Measurements from ENCODE around the gene ZNF670. TPM values are rescaled to one million over a fixed set of nuclear protein-coding genes. Genes with fewer than 3 reads are reported as not detected.
"Not testable (repeated sequence)": the region's sequence is repeated elsewhere in the genome, so short reads cannot be mapped to it uniquely, and the experiment has no call there.

ZNF670 gene
- total RNA-seq (2014; rRNA removed; shearing (Covaris generic)), result 8.8 and 9.8 TPM in 2 replicates

DNA sequence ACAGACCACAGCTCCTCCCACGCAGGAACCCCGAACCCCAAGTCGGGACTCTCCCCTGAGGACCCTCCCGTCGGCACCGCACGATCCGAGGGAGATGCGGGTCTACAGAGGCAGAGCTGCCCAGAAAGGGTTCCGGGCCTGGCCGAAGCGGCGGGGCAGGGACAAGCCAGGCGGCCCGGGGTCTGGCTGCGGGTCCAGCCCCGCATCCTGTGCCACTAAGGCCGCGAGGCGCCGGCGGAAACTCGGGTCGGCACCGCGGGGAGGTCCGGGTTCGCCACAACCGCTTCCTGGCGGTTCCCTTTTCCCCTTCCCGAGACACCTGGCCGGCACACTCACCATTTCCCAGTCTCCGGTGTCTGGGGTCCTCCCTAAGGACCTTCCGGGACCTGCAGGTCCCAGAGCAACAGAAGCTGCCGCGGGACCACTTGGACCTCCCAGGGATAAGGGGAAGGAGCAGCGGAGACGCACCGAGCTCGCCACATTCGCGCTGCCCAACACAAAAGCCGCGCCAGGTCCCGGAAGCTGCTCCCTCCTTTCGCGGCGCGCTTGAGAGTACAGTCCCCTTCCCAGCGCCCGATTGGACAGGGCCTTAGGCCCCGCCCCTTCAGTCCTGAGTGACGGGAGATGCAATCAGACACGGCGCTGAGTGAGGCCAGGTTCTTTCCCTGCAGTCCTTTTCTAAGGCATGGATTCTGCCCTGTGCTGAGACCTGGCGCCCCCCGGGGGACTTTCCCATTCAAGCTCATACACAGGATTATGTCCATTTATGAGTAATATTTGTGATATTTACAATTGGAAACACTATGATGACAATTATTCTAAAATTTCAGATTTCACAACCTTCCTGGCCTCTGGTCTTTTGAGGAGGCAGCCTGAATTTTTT lies at the start of gene ZNF670:
Gene ZNF670, minus strand, starts transcription at position 554 of the 883 bp plus-strand sequence. Its CDS starts 215 bp downstream, at position 339.
- peak; percentile 96 for DNase-seq (ENCODE audit: low spot score)

DNA sequence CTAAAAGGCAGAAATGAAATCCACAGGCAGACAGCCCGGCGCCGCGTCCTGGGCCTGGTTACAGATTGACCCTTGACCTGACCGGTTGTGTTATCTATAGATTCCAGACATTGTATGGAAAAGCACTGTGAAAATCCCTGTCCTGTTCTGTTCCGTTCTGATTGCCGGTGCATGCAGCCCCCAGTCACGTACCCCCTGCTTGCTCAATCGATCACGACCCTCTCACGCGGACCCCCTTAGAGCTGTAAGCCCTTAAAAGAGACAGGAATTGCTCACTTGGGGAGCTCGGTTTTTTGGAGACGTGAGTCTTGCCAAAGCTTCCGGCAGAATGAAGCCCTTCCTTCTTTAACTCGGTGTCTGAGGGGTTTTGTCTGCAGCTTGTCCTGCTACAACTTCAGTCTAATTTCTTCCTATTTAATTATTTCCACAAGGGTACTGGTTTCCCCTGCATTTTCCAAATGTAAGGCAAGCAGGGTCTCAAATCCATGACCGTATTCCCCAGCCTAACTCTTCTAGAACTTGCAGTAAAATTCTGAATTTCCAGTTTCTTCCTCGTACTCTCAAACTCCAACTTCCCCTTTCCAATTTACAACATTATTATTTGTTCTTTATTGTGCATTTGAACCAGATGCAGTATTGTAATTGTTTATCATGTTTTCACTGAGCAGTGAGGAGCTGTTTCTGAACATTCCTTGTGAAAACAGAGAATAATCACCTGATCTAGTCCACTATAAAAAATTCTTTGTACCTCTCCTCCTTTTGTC lies 49.1 kb upstream of the ZNF670 start:
- DNase-seq (ENCODE audit: low spot score), result not testable (repeated sequence)

DNA sequence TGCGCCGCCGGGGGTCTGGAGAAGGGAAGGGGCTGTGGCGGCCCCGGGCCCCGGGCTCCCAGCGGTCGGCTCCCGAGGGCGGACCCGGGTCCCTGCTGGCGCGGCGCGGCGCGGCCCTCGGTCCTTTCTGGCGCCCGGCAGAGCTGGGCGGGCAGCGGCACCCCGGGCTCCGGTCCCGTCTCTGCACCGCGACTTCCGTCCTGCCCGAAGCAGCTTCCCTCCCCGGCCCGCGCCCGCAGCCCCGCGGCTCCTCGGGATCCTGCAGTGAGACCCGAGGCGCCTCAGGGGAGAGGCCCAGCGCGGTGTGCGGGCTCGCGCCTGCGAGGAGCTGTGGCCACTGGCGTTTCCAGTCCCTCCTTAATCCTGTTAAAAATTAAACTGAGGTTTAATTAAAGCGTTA lies 48.0 kb upstream of the ZNF670 start:
- not testable (repeated sequence) for DNase-seq (ENCODE audit: low spot score)

DNA sequence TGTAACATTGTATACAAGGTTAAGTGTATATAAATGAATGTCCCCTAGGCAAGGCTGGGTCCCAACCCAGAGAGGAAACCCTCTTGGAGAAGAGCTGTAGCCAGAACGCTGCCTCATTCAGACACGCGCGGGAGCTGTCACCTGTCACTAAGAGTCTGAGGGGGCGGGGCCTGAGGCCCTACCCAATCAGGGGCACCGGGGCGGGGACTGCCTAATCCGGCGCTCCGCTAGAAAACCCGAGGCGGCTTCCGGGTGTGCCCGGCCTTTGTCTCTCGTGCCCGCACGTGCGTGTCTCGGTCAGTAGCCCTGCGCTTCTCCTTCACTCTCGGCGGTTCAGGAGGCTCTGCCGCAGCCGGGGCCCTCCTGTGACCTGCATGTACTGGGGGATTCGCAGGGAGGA lies 47.6 kb upstream of the ZNF670 start:
- not testable (repeated sequence) for DNase-seq (ENCODE audit: low spot score)

DNA sequence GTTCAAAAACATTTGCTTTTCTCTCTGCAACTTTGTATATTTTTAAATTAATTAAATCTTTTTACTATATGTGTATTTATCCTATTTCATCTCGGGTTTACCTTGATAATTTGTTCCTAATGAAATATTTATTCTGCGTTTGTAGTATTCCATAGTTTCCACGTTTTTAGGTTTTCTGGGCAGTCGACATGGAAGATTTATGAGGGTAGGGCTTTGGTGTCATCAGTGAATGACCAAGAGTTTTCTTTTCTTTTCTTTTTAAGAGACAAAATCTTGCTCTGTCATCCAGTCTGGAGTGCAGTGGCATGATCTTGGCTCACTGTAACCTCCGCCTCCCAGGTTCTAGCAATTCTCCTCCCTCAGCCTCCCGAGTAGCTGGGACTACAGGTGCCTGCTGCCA lies 42.8 kb upstream of the ZNF670 start:
- DNase-seq (ENCODE audit: low spot score), result no peak

DNA sequence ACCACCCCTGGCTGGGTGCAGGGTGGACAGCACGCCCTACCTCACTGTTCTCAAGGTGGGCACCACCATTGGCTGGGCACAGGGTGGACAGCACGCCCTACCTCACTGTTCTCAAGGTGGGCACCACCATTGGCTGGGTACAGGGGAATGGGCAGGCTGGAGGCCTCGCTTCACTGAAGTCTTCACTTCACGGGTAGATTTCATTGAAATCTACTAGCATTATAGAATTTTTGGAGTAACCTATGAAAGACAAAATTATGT lies 41.7 kb upstream of the ZNF670 start:
- not testable (repeated sequence) for DNase-seq (ENCODE audit: low spot score)

DNA sequence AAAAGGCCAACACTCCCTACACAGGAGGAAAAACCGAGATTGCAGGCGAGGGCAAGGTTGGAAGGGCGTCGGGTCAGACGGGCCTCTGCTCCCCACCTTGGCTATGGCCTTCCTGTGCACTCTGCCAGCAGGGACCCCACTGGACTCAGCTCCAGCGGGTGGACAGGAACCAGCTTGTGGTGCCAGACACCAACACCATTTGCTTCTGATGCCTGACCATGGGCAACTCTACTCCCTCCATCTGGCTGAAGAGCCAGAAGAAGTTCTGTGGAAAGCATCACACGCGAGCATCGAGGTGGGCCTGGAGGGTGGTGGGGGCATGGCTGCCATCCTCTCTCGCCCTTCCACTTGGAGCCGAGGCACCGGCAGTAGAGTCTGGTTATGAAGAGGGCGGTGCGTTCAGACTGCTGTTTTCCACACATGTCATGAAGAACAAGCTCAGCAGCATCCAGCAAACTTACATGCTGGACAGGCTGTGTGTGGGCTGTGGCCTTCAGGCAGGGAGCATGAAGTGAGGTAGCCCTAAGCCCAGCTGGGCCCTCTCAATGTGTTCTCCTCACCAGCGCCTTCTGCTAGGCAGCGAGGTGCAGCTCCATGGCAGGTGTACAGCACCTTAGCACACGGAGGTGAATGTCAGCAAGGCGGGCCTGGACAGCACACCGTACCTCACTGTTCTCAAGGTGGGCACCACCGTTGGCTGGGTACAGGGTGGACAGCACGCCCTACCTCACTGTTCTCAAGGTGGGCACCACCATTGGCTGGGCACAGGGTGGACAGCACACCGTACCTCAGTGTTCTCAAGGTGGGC lies 41.2 kb upstream of the ZNF670 start:
- DNase-seq (ENCODE audit: low spot score), result no peak

DNA sequence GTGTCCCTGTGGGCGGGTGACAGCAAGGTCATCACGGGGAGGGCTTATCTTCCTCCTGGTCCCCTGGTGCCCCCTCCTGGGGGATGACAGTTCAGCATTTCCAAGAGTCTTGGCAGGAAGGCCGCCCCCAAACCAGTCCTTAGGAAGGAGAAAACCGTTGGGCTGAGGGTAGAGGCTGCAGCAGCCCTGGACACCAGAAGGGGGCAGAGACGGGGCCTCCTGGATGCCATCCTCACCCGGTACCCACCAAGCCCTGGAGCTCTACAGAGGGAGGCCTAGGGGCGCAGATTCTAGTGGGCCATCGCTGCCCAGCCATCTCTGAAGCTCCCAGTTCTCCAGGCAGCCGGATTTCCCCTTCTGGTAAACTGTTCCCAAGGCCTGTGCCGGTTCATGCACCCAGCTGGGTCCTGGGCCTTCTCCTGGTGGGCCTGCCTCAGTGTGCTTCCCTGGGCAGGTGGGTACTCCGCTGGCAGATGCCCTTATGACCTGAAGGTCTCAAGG lies 40.4 kb upstream of the ZNF670 start:
- no peak for DNase-seq (ENCODE audit: low spot score)

DNA sequence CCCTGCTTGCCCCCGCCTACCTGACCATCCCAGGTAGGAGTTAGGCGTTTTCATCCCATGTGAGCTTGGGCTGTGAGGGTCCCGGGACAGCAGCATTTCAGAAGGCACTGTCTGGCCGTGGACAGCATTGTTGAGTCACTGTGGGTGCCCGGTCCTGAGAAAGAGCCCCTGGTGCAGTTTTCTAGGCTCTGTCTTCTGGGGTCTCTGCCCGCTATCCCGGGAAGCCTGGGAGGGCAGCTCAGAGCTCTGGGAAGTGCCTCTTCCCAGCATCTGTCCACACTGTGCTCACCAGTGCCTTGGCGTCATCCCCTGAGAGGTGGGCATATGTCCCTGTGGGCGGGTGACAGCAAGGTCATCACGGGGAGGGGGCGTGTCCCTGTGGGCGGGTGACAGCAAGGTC lies 36.9 kb upstream of the ZNF670 start:
- no peak for DNase-seq (ENCODE audit: low spot score)

DNA sequence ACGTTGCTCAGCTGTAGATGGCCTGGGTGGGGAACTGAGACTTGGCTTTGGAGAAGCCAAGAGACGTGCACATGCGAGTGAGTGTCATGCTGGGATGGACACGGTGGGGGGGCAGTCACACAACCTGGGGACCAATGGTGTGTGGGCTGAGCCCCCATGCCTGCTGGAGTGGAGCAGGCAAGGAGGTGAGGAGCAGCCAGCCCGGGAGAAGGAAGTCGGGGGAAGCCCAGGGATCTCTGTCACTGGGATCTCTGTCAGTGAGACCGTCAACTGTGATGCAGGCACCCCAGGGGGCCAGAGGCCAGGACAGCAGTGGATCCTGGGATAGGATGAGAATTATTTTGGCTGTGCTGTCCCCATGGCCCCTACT lies 36.5 kb upstream of the ZNF670 start:
- no peak for DNase-seq (ENCODE audit: low spot score)

DNA sequence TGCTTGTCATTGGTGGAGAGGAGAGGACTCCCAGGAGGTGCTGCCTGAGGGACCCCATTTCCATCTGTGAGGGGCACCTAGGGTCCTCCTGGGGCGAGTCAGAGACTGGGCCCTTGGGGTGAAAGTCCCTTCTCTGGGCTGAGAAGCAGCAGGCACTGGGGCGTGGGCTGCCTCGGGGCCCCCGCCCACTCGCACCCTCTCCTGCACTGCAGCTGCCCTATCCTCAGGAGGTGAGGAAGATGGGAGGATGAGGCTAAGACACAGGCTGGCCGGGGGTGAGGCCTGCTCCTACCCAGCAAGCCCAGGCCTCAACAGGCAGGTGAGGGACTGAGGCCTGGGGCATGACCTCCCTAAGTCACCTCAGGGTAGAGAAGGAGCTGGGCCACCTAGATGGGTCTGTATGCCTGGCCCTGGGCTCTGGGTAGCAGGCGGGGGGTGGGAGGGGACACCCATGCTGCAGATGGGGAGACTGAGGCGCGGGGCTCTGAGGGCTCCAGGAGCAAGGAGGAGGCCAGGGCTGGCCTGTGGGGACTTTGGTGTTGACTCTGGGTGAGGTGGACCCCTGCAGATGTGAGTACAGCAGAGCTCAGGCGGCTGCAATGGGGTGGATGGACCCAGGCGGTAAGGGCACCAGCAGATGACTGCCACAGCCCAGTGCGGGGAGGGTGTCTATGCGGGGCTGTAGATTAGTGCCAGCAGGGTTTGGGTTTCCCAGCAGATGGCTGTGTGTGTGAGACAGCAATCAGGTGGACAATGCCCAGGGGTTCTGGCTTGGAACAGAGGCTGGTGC lies 35.9 kb upstream of the ZNF670 start:
- no peak for DNase-seq (ENCODE audit: low spot score)

DNA sequence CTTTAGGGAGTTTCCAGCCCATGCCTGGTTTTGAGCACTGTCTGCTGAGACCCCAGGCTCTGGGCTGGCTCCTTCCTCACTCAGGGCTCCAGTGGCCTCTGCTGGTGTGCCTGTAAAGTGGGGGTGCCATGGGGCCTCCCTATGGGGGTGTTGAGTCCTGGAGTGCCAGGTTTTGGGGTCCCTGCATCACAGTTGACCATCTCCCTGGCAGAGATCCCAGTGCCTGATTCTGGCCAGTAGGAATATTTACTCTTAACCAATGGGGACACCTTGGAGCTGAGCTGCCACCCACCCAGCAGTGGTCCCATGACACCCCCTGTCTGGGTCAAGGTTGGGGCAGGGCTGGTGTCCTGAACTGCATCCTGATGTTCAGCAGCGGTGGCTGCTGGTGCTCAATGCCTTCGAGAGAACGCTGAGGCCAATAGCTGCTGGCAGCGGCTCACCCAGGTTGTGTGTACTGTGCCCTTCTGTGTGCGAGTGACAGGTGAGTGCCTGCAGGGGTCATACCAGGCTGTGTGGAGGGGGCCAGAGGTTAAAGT lies 35.2 kb upstream of the ZNF670 start:
- DNase-seq (ENCODE audit: low spot score), result no peak

DNA sequence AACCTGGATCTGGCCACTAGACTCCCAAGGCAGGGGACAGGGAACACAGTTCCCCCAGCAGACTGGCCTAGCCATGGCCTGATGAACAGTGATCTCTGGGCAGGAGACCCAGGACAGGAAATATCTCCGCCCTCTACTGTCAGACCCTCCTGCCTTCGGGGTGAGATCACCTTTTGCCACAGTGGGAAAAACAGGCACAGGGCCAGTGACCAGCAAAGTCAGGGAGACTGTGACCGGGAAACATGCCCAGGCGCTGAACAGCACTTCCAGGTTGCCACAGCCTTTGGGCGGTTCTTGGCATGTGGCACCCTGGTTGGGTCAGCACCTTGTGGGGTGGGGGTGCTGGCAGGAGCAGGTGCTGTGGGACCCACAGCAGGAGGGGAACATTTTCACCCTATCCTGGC lies 34.5 kb upstream of the ZNF670 start:
- DNase-seq (ENCODE audit: low spot score), result peak; percentile 42

DNA sequence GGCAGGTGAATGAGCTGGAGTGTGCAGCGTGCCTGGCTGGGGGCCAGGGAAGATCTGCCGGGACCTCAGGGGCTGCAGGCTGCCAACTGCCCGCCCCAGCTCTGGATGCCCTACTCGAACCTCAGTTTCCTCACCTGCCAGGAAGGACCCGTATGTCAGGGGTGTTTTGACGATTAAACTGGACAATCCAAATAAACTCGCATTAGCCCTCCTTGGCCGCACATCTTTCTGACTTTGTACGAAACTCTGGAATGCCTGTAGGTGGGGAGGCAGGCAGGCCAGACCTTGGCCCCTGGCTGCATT lies 33.8 kb upstream of the ZNF670 start:
- DNase-seq (ENCODE audit: low spot score), result no peak

DNA sequence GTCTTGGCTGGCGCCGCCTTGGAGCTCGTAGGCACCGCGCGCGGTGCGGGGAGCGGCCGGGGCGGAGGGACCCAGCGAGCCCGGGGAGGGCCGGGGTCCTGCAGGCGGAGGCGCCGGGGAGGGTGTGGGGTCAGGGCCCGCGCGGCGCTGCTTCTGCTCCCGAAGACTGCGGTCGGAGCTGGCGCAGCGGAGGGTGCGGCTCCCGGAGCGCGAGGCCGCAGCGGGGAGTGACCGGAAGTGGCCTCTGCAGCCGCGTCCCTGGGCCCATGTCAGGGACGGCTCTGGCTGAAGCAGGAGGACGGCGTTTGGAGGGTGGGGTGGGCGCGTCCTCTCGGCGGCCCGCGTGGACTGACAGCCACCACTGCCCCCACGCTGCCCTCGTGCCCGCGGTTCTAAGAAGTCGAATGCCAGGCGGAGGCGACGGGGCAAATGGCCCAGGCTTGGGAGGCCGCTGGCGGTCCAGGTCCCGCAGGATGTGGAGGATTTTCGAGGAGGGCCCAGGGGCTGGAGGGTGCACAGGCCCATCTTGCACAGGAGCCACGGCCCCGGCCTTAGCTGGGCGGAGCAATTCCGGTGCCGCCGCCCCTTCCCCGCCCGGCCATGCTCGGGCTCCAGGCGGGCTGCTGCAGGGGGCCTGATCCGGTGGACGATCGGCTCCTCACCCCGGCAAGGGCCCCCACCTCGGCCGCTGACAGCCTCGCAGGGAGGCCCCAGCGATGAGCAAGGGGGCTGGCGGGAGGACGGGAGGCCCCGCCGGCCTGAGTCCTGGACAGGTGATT lies 33.3 kb upstream of the ZNF670 start:
- no peak for DNase-seq (ENCODE audit: low spot score)

DNA sequence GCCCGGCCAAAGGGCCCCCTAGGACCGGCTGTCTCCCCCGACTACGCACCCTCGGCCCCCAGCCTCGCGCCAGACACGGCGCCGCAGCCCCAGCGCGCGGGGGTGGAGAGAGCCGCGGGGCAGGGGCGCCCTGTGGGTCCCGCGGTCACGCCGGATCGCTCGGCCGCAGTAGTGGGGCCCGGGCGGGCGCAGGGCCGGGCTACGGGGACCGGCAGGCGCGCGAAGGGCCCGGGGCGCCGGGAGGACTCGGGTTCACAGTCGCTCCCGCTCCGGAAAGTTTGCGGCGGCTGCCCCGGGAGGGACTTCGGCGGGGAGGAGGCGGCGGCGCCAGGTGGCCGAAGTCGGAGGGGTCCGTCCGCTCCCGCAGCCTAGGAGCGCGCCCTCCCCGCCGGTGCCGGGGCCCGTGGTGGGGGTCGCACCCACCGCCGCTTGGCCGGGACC lies 32.7 kb upstream of the ZNF670 start:
- no peak for DNase-seq (ENCODE audit: low spot score)

DNA sequence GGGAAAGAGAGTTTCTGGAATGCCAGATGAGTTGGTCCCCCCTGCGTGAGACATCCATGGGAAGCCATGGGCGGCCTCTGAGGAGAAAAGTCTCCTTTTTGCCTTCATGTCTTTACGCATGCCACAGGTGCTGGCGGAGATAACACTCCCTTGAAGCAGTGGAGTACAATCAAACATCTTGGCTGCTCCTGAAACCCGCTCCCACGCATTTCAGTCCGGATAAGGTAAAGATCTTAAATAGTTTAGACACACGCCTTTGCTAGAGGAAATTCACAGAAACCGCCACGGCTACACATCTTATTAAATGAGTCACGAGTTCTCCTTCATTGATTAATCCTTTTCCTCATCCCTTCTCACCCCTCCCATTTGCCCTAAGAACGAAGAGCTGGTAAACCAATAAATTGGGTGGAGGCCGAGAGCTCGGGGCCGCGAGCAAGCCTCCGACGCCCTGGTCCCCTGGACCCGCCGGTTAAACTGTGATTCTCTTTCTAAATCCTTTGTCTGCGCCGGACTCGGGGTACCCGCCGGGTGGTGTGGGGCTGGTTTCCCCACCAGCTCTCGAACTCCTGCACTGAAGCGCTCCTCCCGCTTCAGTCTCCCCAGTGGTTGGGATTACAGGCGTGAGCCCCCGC lies 32.1 kb upstream of the ZNF670 start:
- no peak for DNase-seq (ENCODE audit: low spot score)

DNA sequence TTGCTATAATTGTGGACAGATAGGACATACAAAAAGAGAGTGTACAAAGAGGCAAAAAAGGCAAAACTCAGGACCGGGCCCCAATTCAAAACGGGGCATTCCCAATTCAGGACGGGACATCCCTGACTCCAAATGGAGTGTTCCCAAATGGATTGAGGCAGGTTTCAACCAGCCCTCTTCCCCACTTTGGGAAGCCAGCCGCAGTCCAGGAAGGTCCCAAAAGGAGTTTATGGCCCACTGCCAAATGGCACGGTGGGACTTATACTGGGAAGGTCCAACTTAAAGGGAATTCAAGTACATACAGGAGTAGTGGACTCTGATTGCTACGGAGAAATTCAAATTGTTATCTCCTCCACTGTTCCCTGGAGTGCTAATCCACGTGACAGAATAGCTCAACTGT lies 29.1 kb upstream of the ZNF670 start:
- DNase-seq (ENCODE audit: low spot score), result no peak

DNA sequence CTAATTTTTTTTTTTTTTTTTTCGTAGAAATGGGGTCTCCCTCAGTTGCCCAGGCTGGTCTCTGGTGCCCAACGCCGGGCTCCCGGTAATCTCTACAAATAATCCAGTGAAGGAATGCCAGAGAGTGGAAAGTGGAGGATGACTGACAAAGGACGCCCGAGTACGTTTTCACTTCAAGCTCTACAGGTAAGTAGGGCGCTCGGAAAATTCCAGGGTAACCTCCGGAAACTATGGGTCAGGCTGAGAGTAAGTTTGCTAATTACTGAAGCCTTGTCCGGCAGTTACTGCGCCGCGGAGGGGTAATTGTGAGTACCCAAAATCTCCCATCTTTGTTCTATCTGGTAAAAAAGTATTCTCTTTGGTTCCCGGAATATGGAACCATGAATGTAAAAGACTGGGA lies 27.4 kb upstream of the ZNF670 start:
- DNase-seq (ENCODE audit: low spot score), result no peak

DNA sequence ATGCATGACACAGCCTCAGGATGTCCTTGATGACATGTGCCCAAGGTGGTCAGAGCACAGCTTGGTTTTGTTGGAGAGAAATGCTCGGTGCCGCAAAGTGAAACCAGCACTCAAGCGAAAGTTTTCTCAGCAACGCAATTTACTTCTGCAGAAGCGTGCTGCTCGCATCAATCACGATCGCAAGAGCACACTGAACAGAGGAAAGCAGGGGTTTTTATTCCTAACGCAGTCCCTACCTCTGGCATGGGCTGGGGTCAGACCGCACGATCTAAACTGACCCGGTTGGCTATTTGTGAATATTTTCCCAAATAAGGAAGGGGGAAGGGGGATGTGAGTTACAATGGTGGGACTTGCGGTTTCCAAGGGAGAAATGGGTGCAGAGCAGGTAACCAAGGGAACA lies 26.4 kb upstream of the ZNF670 start:
- DNase-seq (ENCODE audit: low spot score), result no peak
